ENCODE results near the gene ITGB4.

ITGB4 gene

GRCh38 chr17:75783069-75783783, 62.0 kb downstream of the ITGB4 start:
- in situ Hi-C loops (cut with MboI; ENCODE audit: low sequenced_read_pairs): no loop called here

GRCh38 chr17:75783803-75784472, 62.7 kb downstream of the ITGB4 start:
- in situ Hi-C loops (cut with MboI; ENCODE audit: low sequenced_read_pairs): no loop called here

GRCh38 chr17:75784473-75785015, 63.3 kb downstream of the ITGB4 start, which contains the start of gene UNK:
TSS of gene UNK (plus strand) at chr17:75784806. CDS start at chr17:75784881, 75 bp downstream.
- in situ Hi-C loops (cut with MboI; ENCODE audit: low sequenced_read_pairs): no loop called here

- in situ Hi-C loops (cut with MboI; ENCODE audit: low sequenced_read_pairs): no loop called here
Measured at GRCh38 chr17:75785016-75785890, 64.0 kb downstream of the ITGB4 start.

- in situ Hi-C loops (cut with MboI; ENCODE audit: low sequenced_read_pairs): no loop called here
Measured at GRCh38 chr17:75791254-75791653, 70.0 kb downstream of the ITGB4 start.

GRCh38 chr17:75793460-75793859, 72.2 kb downstream of the ITGB4 start:
- in situ Hi-C loops (cut with MboI; ENCODE audit: low sequenced_read_pairs): no loop called here

- in situ Hi-C loops (cut with MboI; ENCODE audit: low sequenced_read_pairs): no loop called here
Measured at GRCh38 chr17:75795820-75796607, 74.8 kb downstream of the ITGB4 start.

- in situ Hi-C loops (cut with MboI; ENCODE audit: low sequenced_read_pairs): no loop called here
Measured at GRCh38 chr17:75799402-75799801, 78.1 kb downstream of the ITGB4 start.

- in situ Hi-C loops (cut with MboI; ENCODE audit: low sequenced_read_pairs): no loop called here
Measured at GRCh38 chr17:75803883-75804282, 82.6 kb downstream of the ITGB4 start.

- in situ Hi-C loops (cut with MboI; ENCODE audit: low sequenced_read_pairs): no loop called here
Measured at GRCh38 chr17:75806822-75807500, 85.7 kb downstream of the ITGB4 start.
